Hepatocyte (in vitro differentiated cells): ENCODE measurements around the gene ADAM8.

ENCODE experiments used
- EZH2 ChIP-seq: fragments of 200-600 bp; sonication (generic); IDR thresholded peaks from 2 replicates; pipeline ENCODE4 v1.6.1; 2016; ENCODE audit warnings: antibody characterized with exemption, mild to moderate bottlenecking, borderline replicate concordance
- EZH2phosphoT487 ChIP-seq: fragments of 200-600 bp; sonication (generic); IDR thresholded peaks from one replicate; pipeline ENCODE4 v1.6.1; 2018; ENCODE audit warnings: antibody characterized with exemption, mild to moderate bottlenecking, low read depth, moderate library complexity; ENCODE audit not compliant: unreplicated experiment, severe bottlenecking
- TF ChIP-seq, protein P1 (sequence below): fragments of 200-600 bp; sonication (generic); IDR thresholded peaks from 2 replicates; pipeline ENCODE4 v1.5.1; 2016; ENCODE audit warnings: antibody characterized with exemption, mild to moderate bottlenecking; ENCODE audit not compliant: poor library complexity

GRCh38 chr10:133286366-133286765 is 9.7 kb upstream of the ADAM8 start:
- TF ChIP-seq, protein P1, sequence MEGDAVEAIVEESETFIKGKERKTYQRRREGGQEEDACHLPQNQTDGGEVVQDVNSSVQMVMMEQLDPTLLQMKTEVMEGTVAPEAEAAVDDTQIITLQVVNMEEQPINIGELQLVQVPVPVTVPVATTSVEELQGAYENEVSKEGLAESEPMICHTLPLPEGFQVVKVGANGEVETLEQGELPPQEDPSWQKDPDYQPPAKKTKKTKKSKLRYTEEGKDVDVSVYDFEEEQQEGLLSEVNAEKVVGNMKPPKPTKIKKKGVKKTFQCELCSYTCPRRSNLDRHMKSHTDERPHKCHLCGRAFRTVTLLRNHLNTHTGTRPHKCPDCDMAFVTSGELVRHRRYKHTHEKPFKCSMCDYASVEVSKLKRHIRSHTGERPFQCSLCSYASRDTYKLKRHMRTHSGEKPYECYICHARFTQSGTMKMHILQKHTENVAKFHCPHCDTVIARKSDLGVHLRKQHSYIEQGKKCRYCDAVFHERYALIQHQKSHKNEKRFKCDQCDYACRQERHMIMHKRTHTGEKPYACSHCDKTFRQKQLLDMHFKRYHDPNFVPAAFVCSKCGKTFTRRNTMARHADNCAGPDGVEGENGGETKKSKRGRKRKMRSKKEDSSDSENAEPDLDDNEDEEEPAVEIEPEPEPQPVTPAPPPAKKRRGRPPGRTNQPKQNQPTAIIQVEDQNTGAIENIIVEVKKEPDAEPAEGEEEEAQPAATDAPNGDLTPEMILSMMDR: no peak
- TF ChIP-seq EZH2phosphoT487 (no peak), EZH2 (no peak)
